Uterus (tissue), 2 donors: Measurements from ENCODE around the gene SLC2A13.

Source experiments
- CTCF ChIP-seq, 4 experiments: fragments of 200-600 bp in 2 of 4; fragments of 450-650 bp in 2 of 4; sonication (generic) in 2 of 4; IDR thresholded peaks; one replicate each; pipeline ENCODE4 v1.5.1; 2016 to 2019; ENCODE audit warnings: antibody characterized with exemption in 4 of 4, mild to moderate bottlenecking in 2 of 4, moderate library complexity in 1 of 4
- POLR2A ChIP-seq, 2 donors: fragments of 450-650 bp; IDR thresholded peaks; one replicate each; pipeline ENCODE4 v1.6.1; 2016; ENCODE audit warnings: antibody characterized with exemption in 2 of 2, mild to moderate bottlenecking in 1 of 2, moderate library complexity in 1 of 2

- no peak for TF ChIP-seq POLR2A (IDR thresholded peaks at IDR 0.05)
- peak; percentile 61 to 78 (median 68) for TF ChIP-seq CTCF (IDR thresholded peaks at IDR 0.05)
Measured at GRCh38 chr12:39764944-39765560, 340.8 kb downstream of the SLC2A13 start.
